HG03045 (cell line): ENCODE results near the gene SULT1C4.

ENCODE experiments used
- ATAC-seq: cut with Tn5 transposase; IDR thresholded peaks from one replicate; pipeline ENCODE4 v1.9.1; 2021; ENCODE audit warnings: mild to moderate bottlenecking, moderate library complexity; ENCODE audit not compliant: unreplicated experiment

Gene SULT1C4

DNA sequence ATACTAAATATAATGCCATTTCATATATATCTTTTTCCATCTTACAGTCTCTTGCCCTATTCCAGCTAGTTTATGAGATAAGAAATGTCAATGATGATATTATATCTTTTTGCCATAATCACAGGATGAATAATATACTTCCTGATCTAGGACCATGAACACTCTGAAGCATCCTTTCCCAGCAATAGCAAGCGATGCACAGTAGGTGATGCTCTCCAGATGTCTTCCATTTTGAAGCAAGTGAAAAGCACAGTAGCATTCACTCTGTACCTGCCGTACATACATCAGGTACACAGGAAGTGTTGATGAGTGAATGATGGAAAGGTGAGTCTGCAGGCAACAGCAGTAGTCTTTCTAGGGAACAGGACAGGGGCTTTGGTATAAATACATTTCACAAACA, 8.6 kb upstream of the SULT1C4 start:
- ATAC-seq: no peak

DNA sequence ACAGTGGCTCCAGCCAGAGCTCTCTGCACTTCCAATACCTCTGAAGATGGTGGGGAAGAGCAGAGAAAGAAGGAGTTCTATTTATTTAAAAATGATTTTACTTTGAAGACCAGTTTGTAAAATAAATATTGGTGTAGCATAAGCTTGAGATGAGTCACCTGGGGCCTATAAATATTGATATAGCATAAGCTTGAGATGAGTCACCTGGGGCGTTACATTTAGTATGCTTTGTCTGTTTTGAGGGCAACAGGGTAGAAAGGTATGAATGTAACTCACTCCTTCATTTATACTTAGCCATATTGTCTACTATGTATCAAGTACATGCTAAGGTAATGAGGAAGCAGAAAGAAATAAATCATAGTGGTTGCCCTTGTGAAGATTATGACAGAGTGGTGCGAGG, 7.7 kb upstream of the SULT1C4 start:
- ATAC-seq: no peak

DNA sequence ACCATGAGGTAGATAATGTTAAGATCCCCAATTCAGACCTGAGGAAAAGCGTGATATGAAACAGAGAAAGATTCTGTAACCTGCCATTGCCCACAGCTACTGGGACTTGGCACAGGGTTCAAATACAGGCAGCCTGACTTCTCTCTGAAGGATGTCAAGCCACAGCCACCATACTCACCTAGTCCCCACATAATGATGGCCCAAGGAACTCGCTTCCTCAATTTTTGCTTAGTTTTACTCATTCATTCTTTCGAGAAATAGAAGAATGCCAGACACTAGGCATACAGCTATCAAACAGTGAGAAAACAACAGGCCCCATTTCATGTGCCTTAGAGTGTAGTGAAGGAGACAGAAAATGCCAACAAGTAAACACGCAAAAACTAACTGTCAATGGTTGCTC, 980 bp upstream of the SULT1C4 start:
- ATAC-seq: no peak

DNA sequence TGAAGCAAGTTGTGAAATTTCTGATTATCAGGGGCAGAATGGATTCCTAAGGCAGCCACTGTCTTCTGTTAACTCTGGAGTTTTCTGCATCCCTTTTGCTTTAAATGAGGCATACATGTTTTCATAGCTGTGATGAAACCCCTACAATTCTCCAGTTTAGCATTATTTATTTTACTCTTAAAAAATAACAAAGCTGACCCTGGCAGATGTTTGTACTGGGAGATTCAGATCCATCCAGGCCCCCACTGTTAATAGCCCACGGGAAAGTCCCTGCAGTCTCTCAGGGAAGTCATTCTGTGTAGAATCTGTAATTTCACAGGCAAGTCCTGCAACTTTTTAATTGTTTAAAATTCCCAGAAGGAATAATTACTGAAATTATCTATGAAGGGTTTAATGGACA, 353 bp upstream of the SULT1C4 start:
- ATAC-seq: no peak

DNA sequence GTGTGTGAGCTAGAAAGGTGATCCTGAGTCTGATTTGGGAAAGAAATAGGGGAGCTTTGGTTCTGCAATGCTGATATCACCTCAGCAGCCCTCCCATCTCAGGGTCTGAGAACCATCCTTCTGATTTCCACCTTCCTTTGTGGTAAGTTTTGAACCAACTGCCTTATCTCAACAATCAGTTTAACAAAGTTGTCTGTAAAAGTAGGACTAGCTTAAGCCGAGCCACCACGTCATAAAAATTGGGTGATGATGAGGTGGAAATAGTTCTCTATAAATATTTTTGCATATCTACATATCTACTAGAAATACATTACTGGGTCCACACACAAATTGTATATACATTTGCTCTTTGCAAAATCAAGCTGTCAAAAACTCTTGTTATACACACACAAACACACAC, 1.1 kb downstream of the SULT1C4 start:
- no peak for ATAC-seq

DNA sequence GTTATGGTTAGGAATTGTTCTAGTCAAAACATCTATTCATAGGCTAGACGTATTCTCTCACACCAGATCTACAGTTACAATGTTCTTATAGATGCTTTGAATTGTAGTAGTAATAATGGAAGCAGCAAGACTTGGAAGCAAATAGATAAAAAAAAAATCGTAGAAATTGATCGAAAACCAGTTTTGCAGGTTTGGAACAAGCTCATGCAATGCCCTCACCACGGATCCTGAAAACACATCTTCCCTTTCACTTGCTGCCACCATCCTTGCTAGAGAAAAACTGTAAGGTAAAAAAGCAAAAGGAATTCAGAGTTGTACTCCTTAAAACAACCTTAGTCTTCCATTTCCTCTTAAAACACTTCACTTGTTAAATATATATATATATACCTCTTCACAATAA, 4.4 kb downstream of the SULT1C4 start:
- ATAC-seq: no peak

DNA sequence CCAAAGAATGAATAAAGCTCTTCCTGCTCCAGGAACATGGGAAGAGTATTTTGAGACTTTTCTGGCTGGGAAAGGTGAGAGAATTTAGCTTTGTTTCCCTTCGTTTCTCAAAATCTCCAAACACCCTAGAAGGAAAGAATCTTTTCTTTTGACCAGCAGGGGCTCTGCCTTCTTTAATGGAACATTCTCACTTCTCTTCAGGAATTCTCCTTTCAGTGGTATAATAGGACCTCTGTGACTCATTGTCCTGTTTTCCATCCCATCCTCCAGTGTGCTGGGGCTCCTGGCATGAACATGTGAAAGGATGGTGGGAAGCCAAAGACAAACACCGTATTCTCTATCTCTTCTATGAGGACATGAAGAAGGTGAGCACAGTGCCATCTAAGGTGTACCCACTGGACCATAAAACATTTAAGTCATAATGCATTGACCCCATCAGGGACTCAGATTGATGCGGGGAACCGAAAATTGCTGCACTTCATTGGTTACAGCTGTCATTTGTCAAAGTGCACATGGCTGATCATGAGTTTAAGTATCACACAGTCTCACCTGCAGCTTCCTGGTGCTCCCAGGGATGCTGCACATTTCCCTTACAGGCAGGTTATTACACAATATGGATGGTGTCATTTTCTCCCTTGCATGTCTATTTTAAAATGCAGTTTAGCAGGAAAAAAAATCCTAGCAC, 5.5 kb downstream of the SULT1C4 start:
- ATAC-seq: no peak

DNA sequence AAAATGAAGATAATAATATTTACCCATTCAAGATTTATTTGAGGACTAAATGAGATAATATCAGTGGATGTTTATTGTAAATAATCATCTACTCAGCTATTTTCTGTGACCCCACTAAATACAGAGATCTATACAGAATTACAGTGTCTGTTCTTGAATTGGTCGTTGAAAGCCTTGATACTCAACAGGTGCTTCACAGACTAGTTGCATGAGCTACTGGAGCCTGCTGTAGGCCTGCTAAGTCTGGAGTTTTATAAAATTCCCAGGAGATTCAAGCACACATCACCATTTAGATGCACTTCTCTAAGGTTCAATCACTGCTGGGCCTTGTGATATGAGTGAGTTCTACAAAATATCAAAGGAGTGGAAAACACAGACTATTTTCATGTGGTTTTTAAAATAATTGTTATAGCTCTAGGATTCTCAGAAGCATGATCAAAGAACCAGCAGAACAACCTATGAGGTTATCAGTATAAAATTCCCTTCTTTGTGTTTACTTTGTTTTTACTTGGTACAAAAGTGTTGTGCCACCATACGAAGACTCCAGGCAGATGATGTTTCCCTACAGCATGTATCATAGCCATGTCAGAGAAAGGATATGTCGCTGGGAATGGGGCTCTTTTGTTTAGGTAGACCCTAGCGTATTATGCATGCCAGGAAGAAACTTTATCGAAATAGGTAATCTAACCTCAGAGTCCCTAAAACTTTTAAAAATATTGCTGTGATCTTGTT, 7.1 kb downstream of the SULT1C4 start:
- ATAC-seq: no peak

DNA sequence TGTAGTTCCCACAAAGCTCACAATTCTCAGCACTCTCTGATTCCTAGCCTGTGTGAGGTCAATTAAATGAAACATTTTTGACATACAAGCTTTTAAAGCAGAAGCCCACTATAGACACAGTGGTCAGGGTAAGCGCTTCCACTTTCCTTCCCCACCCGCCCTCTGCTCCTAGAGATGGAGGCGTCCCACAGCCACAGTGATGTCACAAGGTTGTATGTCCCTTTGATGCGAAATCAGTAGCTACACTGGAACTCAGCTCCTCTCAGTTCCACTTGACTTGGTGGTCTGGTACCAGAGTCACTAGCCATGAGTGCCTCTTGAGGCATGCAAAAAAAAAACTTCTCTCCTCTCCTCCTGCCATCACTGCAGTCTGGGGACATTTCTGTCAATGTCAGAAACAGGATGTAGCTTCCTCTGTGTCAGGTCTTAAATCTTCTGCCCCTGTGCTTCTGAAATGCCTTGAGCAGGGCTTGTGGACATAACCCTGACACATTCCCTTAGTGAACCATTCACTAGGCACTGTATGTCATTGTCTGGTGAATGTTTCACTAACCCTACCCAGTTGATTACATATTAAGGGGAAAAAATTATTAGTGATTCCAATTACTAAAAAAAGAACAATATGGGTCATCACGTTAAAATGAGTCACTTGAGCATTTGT, 7.8 kb downstream of the SULT1C4 start:
- ATAC-seq: no peak

DNA sequence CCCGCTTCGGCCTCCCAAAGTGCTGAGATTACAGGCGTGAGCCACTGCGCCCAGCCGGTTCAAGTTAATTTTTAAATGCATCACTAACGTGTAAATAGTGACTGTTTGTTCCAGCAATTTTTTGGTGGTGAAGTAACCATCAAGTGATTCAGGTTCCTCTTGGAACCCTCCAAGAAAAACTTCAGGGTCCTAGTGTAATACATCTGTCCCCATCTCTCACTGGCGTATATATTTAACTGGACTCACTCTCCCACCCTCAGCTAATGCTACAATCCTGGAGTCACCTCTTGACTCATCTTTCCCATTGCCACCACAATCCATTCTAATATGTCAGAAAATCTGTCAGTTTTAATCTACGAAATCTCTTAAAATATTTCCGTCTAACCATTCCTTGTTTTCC, 10.3 kb downstream of the SULT1C4 start:
- ATAC-seq: no peak

DNA sequence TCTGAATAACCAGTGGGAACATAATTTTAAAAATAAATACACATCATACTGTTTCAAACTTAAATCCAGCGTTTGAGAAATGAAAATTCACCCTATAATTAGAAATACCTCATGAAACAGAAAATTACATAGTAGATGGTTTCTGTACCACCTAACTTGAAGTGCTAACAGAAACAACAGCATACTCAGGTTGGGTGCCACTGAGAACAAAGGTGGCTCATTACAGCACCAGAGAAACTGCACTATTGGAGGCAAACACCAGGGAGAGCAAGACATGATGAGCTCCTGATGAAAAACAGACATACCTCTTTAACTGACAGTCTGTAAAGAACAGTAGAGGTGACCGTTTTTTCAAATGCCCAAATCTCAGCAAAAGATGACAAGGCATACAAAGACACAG, 12.6 kb downstream of the SULT1C4 start:
- ATAC-seq: no peak

DNA sequence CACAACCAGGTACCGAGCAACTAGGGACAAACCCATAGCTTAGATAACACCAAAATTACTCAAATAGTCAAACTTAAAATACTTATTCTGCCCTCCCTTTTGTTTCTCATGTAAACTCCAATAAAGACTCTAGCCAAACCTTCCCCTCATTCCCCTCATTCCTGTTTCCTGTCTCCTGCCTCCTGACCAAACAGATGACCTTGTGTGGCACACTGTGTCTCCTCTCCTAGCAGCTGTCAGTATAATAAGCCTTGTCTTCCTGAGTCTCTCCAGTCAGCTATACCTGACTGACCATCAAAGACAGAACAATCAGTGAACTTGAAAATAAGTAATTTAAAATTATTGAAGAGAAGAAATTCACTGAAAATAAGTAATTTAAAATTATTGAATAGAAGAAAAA, 14.3 kb downstream of the SULT1C4 start:
- no peak for ATAC-seq

DNA sequence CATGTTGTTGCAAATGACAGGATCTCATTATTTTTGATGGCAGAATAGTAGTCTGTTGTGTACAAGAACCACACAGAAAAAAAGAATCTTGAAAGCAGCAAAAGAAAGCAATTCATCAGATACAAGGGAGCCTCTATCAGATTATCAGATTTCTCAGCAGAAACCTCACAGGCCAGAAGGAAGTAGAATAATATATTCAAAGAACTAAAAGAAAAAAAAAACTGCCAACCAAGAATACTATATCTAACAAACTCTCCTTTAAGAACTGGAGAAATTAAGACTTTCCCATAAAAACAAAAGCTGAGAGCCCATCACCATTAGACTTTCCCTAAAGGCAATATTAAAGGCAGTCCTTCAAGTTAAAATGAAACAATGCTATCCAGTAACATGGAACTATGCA, 15.4 kb downstream of the SULT1C4 start:
- ATAC-seq: no peak

DNA sequence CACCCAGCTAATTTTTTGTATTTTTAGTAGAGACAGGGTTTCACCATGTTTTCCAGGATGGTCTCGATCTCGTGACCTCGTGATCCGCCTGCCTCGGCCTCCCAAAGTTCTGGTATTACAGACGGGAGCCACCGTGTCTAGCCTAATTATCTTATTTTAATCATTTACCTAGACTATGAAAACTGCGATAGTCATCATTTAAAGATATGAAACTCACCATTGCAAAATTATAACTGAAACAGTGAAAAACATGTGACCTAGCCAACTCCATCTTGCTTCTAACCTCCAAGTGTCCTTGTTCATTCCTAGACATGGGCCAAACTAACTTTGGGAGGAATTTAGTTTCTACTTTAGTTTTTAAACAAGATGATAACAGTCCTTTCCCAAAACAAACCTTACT, 17.4 kb downstream of the SULT1C4 start:
- ATAC-seq: no peak

DNA sequence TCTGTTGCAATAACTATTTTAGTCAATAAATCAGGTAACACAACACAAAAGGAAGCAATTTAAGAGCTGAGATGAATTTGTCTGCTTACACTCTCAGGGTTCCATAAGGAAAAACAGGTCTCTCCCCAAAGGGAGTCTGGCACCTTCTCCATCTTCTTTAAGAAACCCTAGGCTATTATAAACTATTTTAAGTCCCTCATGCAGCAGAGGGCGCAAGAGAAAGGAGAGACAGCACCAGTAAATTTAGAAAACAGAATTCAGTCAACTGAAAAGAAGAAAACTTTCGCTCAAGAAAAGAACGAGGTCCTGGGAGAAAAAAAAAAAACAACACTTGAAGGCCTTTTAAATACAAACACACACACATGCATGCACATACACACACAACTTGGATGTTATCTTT, 19.1 kb downstream of the SULT1C4 start:
- no peak for ATAC-seq

DNA sequence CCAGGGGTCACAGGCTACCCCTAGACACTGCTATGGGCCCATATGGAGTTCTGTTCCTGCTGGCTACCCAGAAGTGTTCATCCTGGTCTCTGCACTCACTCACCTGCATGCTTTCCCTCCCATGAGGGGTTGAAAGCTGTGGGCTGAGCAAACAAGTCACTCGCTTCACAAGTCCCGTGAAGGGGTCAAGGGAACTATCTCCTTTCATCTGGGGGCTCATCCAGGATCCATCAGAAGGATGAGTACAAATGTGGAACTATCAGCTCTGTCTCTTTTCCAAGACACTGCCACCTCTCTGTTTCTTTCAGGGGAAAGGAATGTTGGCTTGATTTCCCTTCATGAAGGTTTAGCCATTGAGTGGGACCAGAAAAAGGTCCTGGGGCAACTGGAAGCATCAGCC, 21.7 kb downstream of the SULT1C4 start:
- ATAC-seq: no peak

DNA sequence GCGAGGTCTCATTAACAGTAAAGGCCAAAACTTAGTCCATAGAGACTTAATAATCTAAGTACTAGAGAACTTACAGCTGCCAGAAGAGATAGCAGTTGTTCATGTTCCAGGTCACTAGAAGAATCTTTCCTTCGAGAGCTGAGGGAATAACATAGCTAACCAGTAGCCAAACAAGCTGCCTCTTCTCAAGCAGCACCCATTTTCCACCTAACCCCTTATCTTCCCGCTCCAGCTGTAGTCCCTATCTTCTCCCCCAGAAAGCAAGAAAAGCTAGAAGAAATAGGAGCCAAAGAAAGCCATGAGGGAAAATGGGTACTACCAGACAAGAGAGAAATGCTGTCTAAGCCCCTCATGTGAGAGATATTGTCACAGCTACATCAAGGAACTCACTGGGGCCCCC, 24.0 kb downstream of the SULT1C4 start:
- no peak for ATAC-seq

DNA sequence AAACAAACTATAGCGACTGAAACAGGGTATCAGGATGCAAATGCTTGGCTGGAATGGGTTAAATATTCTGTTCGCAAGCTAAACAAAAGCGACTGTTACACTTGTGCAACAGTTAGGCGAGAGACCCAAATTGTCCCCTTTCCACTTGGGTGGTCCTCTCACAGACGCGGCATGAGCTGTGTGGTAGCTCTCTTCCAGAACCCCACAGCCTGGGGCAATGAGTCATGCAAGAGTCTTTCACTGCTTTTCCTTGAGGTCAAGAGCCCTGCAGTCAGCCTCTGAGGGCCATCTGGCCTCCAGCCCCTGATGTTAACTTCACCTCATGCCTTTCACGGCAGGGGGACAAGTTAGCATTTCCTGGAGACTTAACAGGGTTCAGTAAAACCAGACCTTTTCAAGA, 25.7 kb downstream of the SULT1C4 start:
- no peak for ATAC-seq

DNA sequence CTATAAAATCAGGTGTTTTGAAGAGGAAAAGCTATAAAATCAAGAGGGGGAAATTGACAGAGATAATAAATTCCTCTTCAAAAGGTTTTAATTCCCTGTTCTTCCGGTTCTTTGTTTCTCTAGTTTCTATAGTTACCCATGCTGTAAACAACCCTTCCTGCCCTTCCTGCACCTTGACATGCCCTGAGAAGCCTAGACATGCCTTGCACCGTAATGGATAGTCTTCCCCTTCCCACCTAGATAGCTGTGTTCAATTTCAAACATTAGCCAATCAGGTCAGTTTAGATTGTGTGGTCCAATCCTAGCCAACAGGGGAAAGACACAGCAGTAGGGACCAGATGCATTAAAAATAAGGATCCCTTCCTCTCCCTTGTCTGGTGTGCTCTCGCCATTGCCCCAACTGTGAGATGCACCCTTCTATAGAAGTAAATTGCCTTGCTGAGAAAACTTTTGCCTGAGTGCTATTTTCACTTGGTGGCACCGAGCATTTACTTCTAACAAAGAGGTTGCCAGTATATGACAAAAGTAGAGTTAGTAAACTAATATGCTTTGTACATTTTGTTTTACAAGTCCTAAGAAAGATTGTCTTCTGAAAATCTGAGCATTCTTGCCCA, 27.1 kb downstream of the SULT1C4 start:
- ATAC-seq: no peak

DNA sequence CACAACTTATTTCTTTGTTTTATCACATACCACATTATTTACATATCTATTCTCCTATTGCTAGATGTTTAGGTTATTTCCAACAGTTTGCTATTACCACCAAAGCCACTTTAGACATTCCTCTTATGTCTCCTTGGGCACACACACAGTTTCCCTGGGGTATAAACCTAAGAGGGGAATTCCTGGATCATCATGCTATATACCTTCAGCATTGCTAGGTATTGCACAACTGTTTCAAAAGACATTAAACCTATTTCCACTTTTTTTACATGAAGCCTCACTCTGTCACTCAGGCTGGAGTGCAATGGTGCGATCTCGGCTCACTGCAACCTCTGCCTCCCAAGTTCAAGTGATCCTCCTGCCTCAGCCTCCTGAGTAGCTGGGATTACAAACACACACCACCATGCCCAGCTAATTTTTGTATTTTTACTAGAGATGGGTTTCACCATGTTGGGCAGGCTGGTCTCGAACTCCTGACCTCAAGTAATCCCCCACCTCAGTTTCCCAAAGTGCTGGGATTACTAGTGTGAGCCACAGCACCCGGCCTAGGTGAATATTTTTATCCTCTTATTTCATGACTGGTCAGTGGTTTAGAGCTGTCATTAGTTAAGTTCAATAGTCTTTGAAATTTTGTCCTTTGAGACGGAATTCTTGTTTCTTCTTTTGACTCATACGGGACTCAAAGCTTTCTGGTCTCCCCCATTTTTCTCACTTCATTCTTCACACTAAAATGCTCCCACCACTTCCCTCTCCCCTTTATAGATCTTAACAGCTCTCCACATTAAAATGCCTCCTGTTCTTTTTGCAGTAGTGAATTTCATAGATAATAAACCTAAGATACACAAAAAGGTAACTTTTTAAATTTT, 30.3 kb downstream of the SULT1C4 start:
- no peak for ATAC-seq

DNA sequence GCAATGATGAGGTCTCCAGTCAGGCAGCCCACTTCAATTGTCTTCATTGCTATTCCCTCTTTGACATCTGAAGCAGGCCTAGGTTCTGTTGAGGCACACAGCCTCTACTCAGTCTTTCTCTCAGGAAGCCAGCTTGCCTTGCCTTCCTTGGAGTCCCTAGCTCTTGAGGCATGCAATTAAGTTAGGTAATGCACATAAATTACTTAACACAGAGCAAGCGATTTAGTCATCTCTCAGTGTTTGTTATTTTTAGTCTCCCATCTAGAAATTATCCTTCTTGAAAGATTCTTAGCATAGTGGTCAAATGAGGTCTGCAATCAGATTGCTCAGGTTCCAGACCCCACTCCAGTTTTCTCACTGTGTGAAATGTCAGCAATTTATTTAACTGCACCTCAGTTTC, 32.0 kb downstream of the SULT1C4 start:
- no peak for ATAC-seq
